Measurements from ENCODE around the gene LCNL1. TPM values are rescaled to one million over a fixed set of nuclear protein-coding genes. Genes with fewer than 3 reads are reported as not detected.
A peak's percentile ranks its signal among the peaks of the same experiment; 100 is the strongest.

Gene LCNL1
- total RNA-seq, 2 donors from 2014 or later: 0.41 to 22.5 TPM

- no peak for TF ChIP-seq POLR2AphosphoS5 (IDR thresholded peaks at IDR 0.05)
- TF ChIP-seq POLR2A (IDR thresholded peaks at IDR 0.05): no peak
- TF ChIP-seq CTCF (IDR thresholded peaks at IDR 0.05): no peak
- Histone ChIP-seq H3K27me3 (replicated peaks; ENCODE audit: insufficient read depth) (no peaks in the 10 kb centered on the region), H3K4me3 (no peak overlapping the region), H3K9me3 (no peaks in the 10 kb centered on the region), H3K36me3 (no peaks in the 10 kb centered on the region), H3K4me1 (replicated peaks) (peaks cover 9% of the 10 kb centered on the region), H3K27ac (no peak overlapping the region)
- no peak for DNase-seq (ENCODE audit: low spot score)
- intact Hi-C loops (cut with DNase I): no loop called here
- WGBS: 76% methylated on average over 10 of the region's 10 CpGs
Measured at GRCh38 chr9:136990242-136990911, 7.6 kb downstream of the LCNL1 start.

GRCh38 chr9:136991993-136992818 lies 9.4 kb downstream of the LCNL1 start, which contains the start of gene PAXX:
Gene PAXX, plus strand, starts transcription at chr9:136992422. Its CDS starts 22 bp downstream, at chr9:136992444.
- peaks cover 21% of the 10 kb centered on the region for H3K4me1 ChIP-seq (replicated peaks)
- peak in 1 of 4 experiments; percentile 22 for TF ChIP-seq CTCF (IDR thresholded peaks at IDR 0.05)
- peak; percentile 29 for TF ChIP-seq POLR2A (IDR thresholded peaks at IDR 0.05)
- peak; percentile 21 for TF ChIP-seq POLR2AphosphoS5 (IDR thresholded peaks at IDR 0.05)
- under 1% methylated on average over 86 of the region's 92 CpGs for WGBS

GRCh38 chr9:136992819-136993369 lies 10.1 kb downstream of the LCNL1 start:
- WGBS: 42% methylated on average over 18 of the region's 18 CpGs
- Histone ChIP-seq H3K27me3 (replicated peaks; ENCODE audit: insufficient read depth) (no peaks in the 10 kb centered on the region), H3K9me3 (no peaks in the 10 kb centered on the region), H3K4me3 (peak overlapping the region; percentile 66 to 68), H3K27ac (peak overlapping the region; percentile 66 to 84), H3K36me3 (no peaks in the 10 kb centered on the region), H3K4me1 (replicated peaks) (peaks cover 21% of the 10 kb centered on the region)
- TF ChIP-seq CTCF (IDR thresholded peaks at IDR 0.05) (peak in 1 of 4 experiments; percentile 0), POLR2A (IDR thresholded peaks at IDR 0.05) (no peak), POLR2AphosphoS5 (IDR thresholded peaks at IDR 0.05) (no peak)
- DNase-seq (ENCODE audit: low spot score): no peak
- intact Hi-C loops (cut with DNase I): no loop called here

More at GRCh38 chr9:136991993-136992818, 9.4 kb downstream of the LCNL1 start, which contains the start of gene PAXX:
- no peaks in the 10 kb centered on the region for H3K9me3 ChIP-seq
- peak within 1 kb of the TSS; percentile 66 to 68 for H3K4me3 ChIP-seq
- intact Hi-C loops (cut with DNase I): no loop called here
- H3K27me3 ChIP-seq (replicated peaks; ENCODE audit: insufficient read depth): no peaks in the 10 kb centered on the region
- H3K27ac ChIP-seq: peak within 1 kb of the TSS; percentile 77 to 84
- DNase-seq (ENCODE audit: low spot score): peak; percentile 90
- H3K36me3 ChIP-seq: no peaks in the 10 kb centered on the region

GRCh38 chr9:136994180-136994887 lies 11.5 kb downstream of the LCNL1 start:
- Histone ChIP-seq H3K27ac (no peak overlapping the region), H3K4me1 (replicated peaks) (peaks cover 21% of the 10 kb centered on the region), H3K36me3 (no peaks in the 10 kb centered on the region), H3K4me3 (no peak overlapping the region), H3K9me3 (no peaks in the 10 kb centered on the region), H3K27me3 (replicated peaks; ENCODE audit: insufficient read depth) (no peaks in the 10 kb centered on the region)
- intact Hi-C loops (cut with DNase I): no loop called here
- DNase-seq (ENCODE audit: low spot score): no peak
- no peak for TF ChIP-seq POLR2A (IDR thresholded peaks at IDR 0.05)
- TF ChIP-seq CTCF (IDR thresholded peaks at IDR 0.05): no peak
- TF ChIP-seq POLR2AphosphoS5 (IDR thresholded peaks at IDR 0.05): no peak
- WGBS: 80% methylated on average over 40 of the region's 54 CpGs

Measured in prostate gland (tissue), 2 donors.